Natural killer cell treated with Interleukin-12 subunit alpha and Interleukin-12 subunit beta and Interleukin-15 and Interleukin-18, amount 100 ng/mL, for 72 hours (primary cell): ENCODE results near the gene ADCY6. TPM values are rescaled to one million over a fixed set of nuclear protein-coding genes. Genes with fewer than 3 reads are reported as not detected.
A peak's percentile ranks its signal among the peaks of the same experiment; 100 is the strongest.

Experiments
- ATAC-seq, 2 donors: fragments of 150-1000 bp; cut with Tn5 transposase in 1 of 2; sonication (Bioruptor Pico), chemical (Tn5 transposase) in 1 of 2; 2 replicates each; pipeline ENCODE4 v1.10.0; 2021
- DNase-seq: peaks from one replicate; pipeline ENCODE4 v3.0.0; 2022; ENCODE audit warnings: low spot score
- H3K27ac Mint-ChIP-seq, 2 donors: 1 replicate in 1 of 2; 2 replicates in 1 of 2; pipeline ENCODE4 v1.8.0; 2022; ENCODE audit warnings: mixed read lengths in 2 of 2, mild to moderate bottlenecking in 1 of 2, moderate library complexity in 1 of 2
- H3K27me3 Mint-ChIP-seq, 2 donors: 1 replicate in 1 of 2; 2 replicates in 1 of 2; pipeline ENCODE4 v1.8.0; 2022; ENCODE audit warnings: mixed read lengths in 2 of 2
- H3K36me3 Mint-ChIP-seq: one replicate; pipeline ENCODE4 v1.8.0; 2022; ENCODE audit warnings: mixed read lengths
- H3K4me1 Mint-ChIP-seq, 2 donors: 1 replicate in 1 of 2; 2 replicates in 1 of 2; pipeline ENCODE4 v1.8.0; 2022; ENCODE audit warnings: low read depth in 2 of 2, mixed read lengths in 2 of 2, mild to moderate bottlenecking in 1 of 2
- H3K4me3 Mint-ChIP-seq: one replicate; pipeline ENCODE4 v1.8.0; 2022; ENCODE audit warnings: mixed read lengths
- H3K9me3 Mint-ChIP-seq: 2 replicates; pipeline ENCODE4 v1.8.0; 2022; ENCODE audit warnings: mixed read lengths
- total RNA-seq, 2 donors: library from RNA; stranded (reverse); gene quantifications; one replicate each; pipeline ENCODE4 v1.2.3, GENCODE V29; 2022

The ADCY6 gene
- total RNA-seq = under 1 TPM; 0.22 to 0.40 TPM

DNA sequence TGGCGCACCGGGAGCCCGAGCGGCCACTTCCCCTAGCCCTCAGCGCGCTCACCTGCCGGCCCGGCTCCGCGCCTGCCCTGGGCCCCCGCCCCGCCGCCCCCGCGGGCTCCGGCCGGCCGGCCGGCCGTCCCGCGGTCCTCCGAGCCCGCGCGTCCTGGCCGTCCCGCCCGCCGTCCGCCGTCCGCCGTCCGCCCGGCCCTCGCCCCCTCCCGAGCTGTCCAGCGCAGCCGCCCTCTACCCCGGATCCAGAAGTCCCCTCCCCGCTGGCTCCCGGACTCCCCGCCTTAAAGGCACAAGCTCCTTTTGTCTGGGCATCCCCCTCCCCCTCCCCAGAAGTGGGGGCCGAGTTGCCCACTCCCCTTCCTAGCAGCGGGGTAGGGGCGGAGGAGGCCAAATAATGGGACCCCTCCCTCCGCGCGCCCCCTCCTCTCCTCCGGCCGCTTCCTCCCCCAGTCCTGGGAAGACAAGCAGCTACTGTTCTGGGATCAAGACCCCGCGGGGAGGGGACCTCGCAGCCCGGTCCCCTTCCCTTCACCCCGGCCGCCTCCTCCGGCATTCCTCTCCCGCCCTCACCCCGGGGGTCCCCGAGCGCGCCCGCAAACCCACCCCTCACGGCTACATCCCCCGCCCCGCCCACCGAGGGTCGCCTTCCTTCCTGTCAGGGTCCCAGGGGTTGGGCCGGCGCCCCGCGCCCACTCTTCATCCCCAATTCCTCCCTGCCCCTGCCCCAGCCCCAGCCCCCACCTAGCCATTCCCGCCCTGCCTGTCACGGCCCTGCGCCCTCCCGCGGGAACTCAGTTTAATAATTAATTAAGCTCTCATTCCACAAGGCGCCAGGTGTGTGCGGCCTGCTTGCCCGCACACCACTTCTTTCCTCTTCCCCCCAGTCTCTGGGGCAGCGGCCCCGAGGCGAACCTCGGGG lies at the start of gene ADCY6:
TSS of gene ADCY6 (minus strand) at position 236 of the 922 bp plus-strand sequence. CDS start 5,655 bp downstream, outside the sequence.
- Mint-ChIP-seq H3K27me3 (peaks cover 16 to 30% of the 10 kb centered on the region in 2 donors), H3K4me3 (peak within 1 kb of the TSS; percentile 45), H3K9me3 (no peaks in the 10 kb centered on the region), H3K4me1 (peaks cover 0 to 14% of the 10 kb centered on the region in 2 donors), H3K36me3 (no peaks in the 10 kb centered on the region), H3K27ac (no peak within 1 kb of the TSS)
- peak; percentile 12 to 48 for ATAC-seq
- DNase-seq = no peak

DNA sequence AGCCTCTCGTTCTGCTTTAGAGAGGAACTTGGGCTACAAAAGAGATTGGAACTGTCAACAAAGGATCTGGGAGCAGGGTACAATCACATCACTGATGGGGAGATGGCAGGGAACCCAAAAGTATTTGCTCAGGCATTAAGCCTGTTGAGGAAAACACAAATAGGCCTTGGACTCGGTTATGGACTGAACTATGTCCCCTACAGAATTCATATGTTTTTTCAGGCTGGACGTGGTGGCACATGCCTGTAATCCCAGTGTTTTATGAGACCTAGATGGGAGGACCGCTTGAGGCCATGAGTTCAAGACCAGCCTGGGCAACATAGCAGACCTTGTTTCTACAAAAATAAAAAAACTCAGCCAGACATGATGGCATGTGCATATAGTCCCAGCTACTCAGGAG lies 49.2 kb upstream of the ADCY6 start:
- H3K27me3 Mint-ChIP-seq = no peaks in the 10 kb centered on the region
- peak overlapping the region in 1 of 2 donors; percentile 27 for H3K27ac Mint-ChIP-seq
- no peaks in the 10 kb centered on the region for H3K9me3 Mint-ChIP-seq
- peaks cover 0 to 6% of the 10 kb centered on the region in 2 donors for H3K4me1 Mint-ChIP-seq
- ATAC-seq (no peak), DNase-seq (no peak)
- peaks cover 39% of the 10 kb centered on the region for H3K36me3 Mint-ChIP-seq
- no peak overlapping the region for H3K4me3 Mint-ChIP-seq

DNA sequence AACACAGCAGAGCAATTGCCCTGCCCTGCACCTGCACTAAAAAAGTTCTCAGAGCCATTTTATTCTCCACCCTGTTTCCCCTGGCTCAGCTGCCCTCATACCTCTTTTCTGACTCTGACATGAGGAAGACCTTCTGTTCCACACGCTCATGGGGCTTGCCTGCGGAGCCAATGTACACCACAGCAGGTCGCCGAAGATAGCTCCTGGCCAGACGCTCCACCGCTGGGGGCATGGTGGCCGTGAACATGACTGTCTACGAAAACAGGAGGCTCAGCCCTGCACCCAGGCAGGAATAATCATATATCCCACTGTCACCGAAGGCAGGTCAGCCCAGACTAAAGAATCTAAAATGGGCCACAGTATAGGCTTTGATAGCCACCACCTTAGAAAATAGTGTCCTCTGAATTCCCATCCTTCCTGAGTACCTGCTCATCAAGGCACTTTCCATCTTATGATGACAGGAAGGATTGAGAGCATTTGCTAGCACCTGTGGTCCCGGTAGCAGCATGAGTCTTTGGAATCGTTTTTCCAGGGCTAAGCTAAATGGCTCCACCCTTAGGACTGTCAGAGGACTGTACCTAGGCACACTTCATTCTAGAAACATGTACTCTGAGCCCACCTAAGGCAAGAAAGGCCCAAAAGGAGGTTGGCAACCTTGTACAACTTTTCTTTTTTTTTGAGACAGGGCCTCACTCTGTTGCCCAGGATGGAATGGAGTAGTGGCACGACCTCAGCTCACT lies 43.6 kb upstream of the ADCY6 start:
- DNase-seq = no peak
- Mint-ChIP-seq H3K27me3 (no peaks in the 10 kb centered on the region), H3K27ac (no peak overlapping the region), H3K4me1 (peaks cover 0 to 8% of the 10 kb centered on the region in 2 donors), H3K36me3 (peaks cover 33% of the 10 kb centered on the region), H3K9me3 (no peaks in the 10 kb centered on the region), H3K4me3 (no peak overlapping the region)
- ATAC-seq = no peak

DNA sequence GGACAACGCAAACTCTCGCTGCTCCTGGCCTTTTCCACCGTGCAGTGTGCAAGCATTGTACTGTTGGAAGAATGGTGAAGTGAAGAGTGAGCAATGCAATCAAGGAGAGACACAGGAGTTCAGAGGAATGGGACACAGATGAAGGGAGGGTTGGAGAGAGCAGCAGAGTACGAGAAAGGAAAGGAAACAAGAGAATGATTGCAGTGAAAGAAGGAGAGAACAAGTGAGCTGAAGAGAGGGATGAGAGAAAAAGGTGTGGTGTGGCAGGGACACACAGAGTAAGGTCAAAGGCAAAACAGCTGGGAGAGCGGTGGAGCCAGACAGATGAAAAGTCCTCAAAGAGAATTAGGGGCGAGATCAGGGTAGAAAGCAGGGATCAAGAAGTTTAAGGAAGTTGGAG lies 42.4 kb upstream of the ADCY6 start:
- Mint-ChIP-seq H3K36me3 (peaks cover 27% of the 10 kb centered on the region), H3K4me1 (peaks cover 0 to 8% of the 10 kb centered on the region in 2 donors), H3K9me3 (no peaks in the 10 kb centered on the region), H3K27me3 (no peaks in the 10 kb centered on the region), H3K27ac (no peak overlapping the region), H3K4me3 (no peak overlapping the region)
- no peak for DNase-seq
- no peak for ATAC-seq

DNA sequence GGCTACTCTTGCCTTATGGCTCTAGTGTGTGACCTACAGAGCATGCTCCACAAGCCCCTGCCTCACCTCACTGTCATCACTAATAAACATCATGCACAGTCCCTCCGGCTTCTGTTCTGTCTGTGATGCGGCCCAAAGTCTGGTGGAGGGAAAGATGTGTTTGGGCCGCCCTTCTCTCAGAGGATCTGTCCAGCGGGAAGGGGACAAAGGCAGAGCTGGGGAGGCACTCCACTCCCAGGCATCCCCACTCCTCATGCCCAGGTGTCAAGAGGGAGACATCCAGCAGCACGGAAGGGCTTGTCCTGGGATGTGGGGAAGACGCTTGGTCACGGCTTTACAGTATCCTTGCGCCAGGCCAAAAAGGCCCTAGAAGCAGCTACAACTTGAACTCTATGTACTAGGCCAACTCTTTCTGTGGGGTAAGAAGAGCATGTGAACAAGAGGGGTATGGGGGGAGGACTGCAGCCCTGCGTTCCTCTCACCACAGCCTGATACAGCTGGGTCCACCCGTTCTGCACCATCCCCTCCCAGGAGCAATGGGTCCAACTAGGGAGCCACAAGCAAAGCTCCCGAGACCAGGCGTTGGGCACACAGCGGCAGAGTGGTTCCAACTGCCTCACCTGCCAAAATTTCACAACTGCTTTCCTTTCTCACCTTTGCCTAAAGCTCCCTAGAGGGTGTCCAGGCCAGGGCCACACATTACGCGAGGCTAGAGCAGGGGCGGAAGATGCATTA lies 40.1 kb upstream of the ADCY6 start:
- H3K9me3 Mint-ChIP-seq = no peaks in the 10 kb centered on the region
- H3K4me1 Mint-ChIP-seq = peaks cover 0 to 10% of the 10 kb centered on the region in 2 donors
- no peak overlapping the region for H3K27ac Mint-ChIP-seq
- peaks cover 18% of the 10 kb centered on the region for H3K36me3 Mint-ChIP-seq
- H3K4me3 Mint-ChIP-seq = no peak overlapping the region
- no peaks in the 10 kb centered on the region for H3K27me3 Mint-ChIP-seq
- no peak for ATAC-seq
- no peak for DNase-seq

DNA sequence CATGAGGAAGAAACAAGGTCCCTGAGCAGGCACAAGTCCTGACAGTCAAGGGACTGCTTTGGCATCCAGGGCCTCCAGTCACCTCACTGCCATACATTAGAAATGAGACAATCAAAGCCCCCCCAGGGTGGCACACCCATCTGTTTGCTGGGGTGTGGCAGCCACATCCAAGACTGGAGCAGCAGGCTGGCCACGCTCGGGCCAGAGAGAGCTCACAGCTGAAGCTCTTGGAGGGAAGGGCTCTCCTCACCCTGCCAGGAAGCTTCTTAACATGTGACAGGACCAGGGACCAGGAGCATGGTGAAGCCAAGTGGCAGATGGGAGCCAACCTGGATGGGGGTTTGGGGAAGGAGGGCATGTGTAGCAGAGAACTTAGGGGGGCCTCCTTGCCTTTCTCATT lies 39.4 kb upstream of the ADCY6 start:
- DNase-seq (no peak), ATAC-seq (no peak)
- peaks cover 15% of the 10 kb centered on the region for H3K36me3 Mint-ChIP-seq
- no peak overlapping the region for H3K27ac Mint-ChIP-seq
- no peaks in the 10 kb centered on the region for H3K9me3 Mint-ChIP-seq
- peaks cover 0 to 10% of the 10 kb centered on the region in 2 donors for H3K4me1 Mint-ChIP-seq
- H3K4me3 Mint-ChIP-seq = no peak overlapping the region
- H3K27me3 Mint-ChIP-seq = no peaks in the 10 kb centered on the region

DNA sequence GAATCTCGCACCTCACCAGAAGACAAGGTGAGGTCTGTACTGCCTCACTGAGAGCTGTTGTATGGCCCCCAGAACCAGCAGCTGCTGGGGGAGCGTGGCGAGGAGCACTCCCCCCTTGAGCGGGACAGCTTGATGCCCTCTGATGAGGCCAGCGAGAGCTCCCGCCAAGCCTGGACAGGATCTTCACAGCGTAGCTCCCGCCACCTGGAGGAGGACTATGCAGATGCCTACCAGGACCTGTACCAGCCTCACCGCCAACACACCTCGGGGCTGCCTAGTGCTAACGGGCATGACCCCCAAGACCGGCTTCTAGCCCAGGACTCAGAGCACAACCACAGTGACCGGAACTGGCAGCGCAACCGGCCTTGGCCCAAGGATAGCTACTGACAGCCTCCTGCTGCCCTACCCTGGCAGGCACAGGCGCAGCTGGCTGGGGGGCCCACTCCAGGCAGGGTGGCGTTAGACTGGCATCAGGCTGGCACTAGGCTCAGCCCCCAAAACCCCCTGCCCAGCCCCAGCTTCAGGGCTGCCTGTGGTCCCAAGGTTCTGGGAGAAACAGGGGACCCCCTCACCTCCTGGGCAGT lies 38.7 kb upstream of the ADCY6 start:
- ATAC-seq (no peak), DNase-seq (no peak)
- Mint-ChIP-seq H3K27me3 (no peaks in the 10 kb centered on the region), H3K4me3 (no peak overlapping the region), H3K9me3 (no peaks in the 10 kb centered on the region), H3K27ac (no peak overlapping the region), H3K4me1 (peaks cover 0 to 10% of the 10 kb centered on the region in 2 donors), H3K36me3 (peaks cover 12% of the 10 kb centered on the region)

DNA sequence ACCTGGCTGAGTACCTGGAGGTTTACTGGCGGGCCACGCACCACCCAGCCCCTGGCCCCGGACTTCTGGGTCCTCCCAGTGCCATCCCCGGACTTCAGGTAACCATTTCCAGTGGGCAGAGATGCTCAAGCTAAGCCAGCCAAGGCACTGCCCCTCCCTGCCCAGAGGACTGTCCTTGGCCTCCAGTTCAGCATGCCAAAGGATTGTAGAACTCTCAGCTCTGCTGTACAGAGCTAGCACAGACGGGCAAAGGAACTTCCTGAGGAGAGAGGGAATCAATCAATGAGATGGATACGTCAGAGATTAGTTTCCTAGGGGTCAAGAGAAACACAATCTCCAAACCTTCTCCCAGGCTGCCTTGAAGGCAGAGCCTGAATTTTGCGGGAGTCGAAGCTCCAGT lies 38.1 kb upstream of the ADCY6 start:
- ATAC-seq (no peak), DNase-seq (no peak)
- peaks cover 8% of the 10 kb centered on the region for H3K36me3 Mint-ChIP-seq
- no peak overlapping the region for H3K4me3 Mint-ChIP-seq
- H3K9me3 Mint-ChIP-seq = no peaks in the 10 kb centered on the region
- peaks cover 0 to 10% of the 10 kb centered on the region in 2 donors for H3K4me1 Mint-ChIP-seq
- no peaks in the 10 kb centered on the region for H3K27me3 Mint-ChIP-seq
- H3K27ac Mint-ChIP-seq = no peak overlapping the region

DNA sequence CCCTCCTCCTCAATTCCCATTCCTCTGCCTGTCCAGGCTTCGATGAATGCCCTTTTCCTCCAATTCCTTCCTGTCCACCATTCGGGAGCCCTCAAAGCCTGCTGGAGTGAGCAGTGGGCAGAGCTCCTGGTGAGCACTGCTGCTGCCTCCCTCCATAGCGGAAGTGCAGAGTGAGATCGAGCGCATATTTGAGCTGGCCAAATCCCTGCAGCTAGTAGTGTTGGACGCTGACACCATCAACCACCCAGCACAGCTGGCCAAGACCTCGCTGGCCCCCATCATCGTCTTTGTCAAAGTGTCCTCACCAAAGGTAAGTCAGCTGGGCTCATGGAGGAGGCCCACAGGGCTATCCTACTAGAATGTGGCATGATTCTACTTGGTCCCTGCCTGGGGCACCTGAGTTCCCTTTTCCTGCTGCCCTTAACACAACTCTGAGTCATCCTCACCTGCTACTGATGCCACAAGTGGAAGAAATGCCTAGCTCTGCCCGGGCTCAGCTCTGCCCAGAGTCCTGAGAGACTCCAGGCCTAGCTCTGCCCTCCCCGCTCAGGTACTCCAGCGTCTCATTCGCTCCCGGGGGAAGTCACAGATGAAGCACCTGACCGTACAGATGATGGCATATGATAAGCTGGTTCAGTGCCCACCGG lies 37.4 kb upstream of the ADCY6 start:
- Mint-ChIP-seq H3K4me3 (no peak overlapping the region), H3K9me3 (no peaks in the 10 kb centered on the region), H3K36me3 (peaks cover 5% of the 10 kb centered on the region), H3K27me3 (no peaks in the 10 kb centered on the region), H3K4me1 (peaks cover 0 to 9% of the 10 kb centered on the region in 2 donors), H3K27ac (no peak overlapping the region)
- DNase-seq (no peak), ATAC-seq (no peak)

DNA sequence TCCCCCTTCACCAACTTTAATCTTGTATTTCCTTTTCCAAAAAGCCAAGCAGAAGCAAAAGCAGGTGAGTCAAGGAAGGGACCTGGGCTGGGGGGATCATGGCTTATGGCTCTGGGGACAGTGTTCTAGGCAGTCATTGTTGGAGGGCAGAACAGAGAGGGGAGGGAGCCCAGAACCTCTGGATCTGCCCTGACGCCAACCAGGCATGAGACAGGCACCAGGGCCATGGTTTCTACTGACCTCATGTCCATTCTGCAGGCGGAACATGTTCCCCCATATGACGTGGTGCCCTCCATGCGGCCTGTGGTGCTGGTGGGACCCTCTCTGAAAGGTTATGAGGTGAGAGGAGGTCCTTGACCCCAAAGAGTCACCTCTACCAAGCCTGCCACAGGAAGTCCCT lies 36.0 kb upstream of the ADCY6 start:
- Mint-ChIP-seq H3K4me3 (no peak overlapping the region), H3K9me3 (no peaks in the 10 kb centered on the region), H3K27ac (no peak overlapping the region), H3K27me3 (no peaks in the 10 kb centered on the region), H3K36me3 (no peaks in the 10 kb centered on the region), H3K4me1 (peaks cover 0 to 6% of the 10 kb centered on the region in 2 donors)
- DNase-seq (no peak), ATAC-seq (no peak)

DNA sequence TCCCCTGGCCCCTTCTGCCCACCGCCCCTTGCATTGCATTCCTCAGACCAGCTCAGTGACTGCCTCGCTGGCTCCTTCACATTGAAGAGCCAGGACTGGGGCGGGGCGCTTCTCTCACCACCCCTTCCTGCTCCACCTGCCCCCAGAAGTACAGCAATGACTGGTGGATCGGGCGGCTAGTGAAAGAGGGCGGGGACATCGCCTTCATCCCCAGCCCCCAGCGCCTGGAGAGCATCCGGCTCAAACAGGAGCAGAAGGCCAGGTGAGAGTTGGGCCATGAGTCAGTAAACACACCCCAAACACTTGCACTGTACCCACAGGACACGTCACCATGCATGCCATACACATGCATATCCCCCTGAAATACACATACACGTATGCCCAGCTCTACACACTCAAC lies 35.2 kb upstream of the ADCY6 start:
- Mint-ChIP-seq H3K4me1 (peaks cover 0 to 6% of the 10 kb centered on the region in 2 donors), H3K27ac (no peak overlapping the region), H3K27me3 (no peaks in the 10 kb centered on the region), H3K4me3 (no peak overlapping the region), H3K9me3 (no peaks in the 10 kb centered on the region), H3K36me3 (no peaks in the 10 kb centered on the region)
- ATAC-seq (peak in 1 of 2 donors; percentile 58), DNase-seq (no peak)

DNA sequence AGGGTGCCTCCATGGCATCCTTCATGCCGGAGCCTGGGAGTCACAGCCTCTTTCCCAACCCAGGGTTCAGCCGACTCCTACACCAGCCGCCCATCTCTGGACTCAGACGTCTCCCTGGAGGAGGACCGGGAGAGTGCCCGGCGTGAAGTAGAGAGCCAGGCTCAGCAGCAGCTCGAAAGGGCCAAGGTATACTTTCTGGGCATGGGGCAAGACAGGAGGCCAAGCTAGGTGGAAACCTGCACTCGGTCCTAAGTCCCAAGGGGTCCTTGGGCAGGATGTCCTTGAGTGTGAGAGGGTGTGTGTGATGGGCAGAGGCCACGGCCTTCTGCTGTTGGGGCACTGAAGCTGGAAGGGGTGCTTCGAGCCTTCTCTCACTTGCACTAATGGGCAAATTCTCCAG lies 34.4 kb upstream of the ADCY6 start:
- ATAC-seq (no peak), DNase-seq (no peak)
- no peaks in the 10 kb centered on the region for H3K9me3 Mint-ChIP-seq
- no peaks in the 10 kb centered on the region for H3K27me3 Mint-ChIP-seq
- peaks cover 0 to 7% of the 10 kb centered on the region in 2 donors for H3K4me1 Mint-ChIP-seq
- no peak overlapping the region for H3K27ac Mint-ChIP-seq
- no peak overlapping the region for H3K4me3 Mint-ChIP-seq
- H3K36me3 Mint-ChIP-seq = no peaks in the 10 kb centered on the region

DNA sequence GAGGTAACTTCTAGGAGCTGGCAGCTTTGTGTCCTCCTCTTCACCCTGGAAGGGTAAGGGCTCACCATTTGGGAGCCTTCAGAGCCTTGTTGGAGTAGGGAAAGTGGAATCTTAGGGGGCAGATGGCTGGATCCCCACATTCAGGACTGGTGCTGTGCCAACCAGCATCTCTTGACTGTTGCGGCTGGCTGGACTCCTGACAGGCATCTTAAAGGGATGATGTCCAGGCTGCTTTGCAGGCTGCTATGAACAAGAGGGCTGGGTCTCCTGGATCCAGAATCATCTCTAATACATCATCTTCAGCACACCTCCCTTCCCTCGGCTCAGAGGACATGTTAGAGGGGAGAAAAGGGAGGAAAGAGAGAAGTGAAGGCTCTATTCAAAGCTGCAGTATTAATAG lies 33.8 kb upstream of the ADCY6 start:
- DNase-seq (no peak), ATAC-seq (no peak)
- Mint-ChIP-seq H3K27me3 (no peaks in the 10 kb centered on the region), H3K36me3 (no peaks in the 10 kb centered on the region), H3K4me3 (no peak overlapping the region), H3K4me1 (peaks cover 4 to 10% of the 10 kb centered on the region in 2 donors), H3K27ac (no peak overlapping the region), H3K9me3 (no peaks in the 10 kb centered on the region)
